ENCODE results near the gene IL11.

IL11 gene

GRCh38 chr19:55368106-55368505 lies 2.2 kb downstream of the IL11 start:
- Histone ChIP-seq H3K27me3 (peaks cover 19% of the 10 kb centered on the region), H3K36me3 (no peaks in the 10 kb centered on the region), H3K4me1 (peaks cover 9% of the 10 kb centered on the region), H3K4me3 (ENCODE audit: low read depth, low read length) (no peak overlapping the region), H3K9me3 (no peaks in the 10 kb centered on the region)
- DNase-seq = no peak
- TF ChIP-seq CTCF (IDR thresholded peaks at IDR 0.05; ENCODE audit: low read depth, low read length) = no peak

GRCh38 chr19:55366790-55367189 lies 3.5 kb downstream of the IL11 start:
- H3K36me3 ChIP-seq = no peaks in the 10 kb centered on the region
- no peak for DNase-seq
- TF ChIP-seq CTCF (IDR thresholded peaks at IDR 0.05; ENCODE audit: low read depth, low read length) = no peak
- H3K4me1 ChIP-seq = peaks cover 4% of the 10 kb centered on the region; the same call in 1 of the 2 replicates
- no peak overlapping the region for H3K4me3 ChIP-seq (ENCODE audit: low read depth, low read length)
- H3K27me3 ChIP-seq = peaks cover 19% of the 10 kb centered on the region
- H3K9me3 ChIP-seq = no peaks in the 10 kb centered on the region

- no peak for TF ChIP-seq CTCF (IDR thresholded peaks at IDR 0.05; ENCODE audit: low read depth, low read length)
- H3K9me3 ChIP-seq = no peaks in the 10 kb centered on the region
- no peak for DNase-seq
- peaks cover 17% of the 10 kb centered on the region for H3K27me3 ChIP-seq
- no peaks in the 10 kb centered on the region for H3K36me3 ChIP-seq
- H3K4me3 ChIP-seq (ENCODE audit: low read depth, low read length) = no peak overlapping the region
- peaks cover 4% of the 10 kb centered on the region; the same call in 1 of the 2 replicates for H3K4me1 ChIP-seq
Measured at GRCh38 chr19:55365964-55366363, 4.3 kb downstream of the IL11 start.

GRCh38 chr19:55365245-55365644 lies 5.0 kb downstream of the IL11 start:
- Histone ChIP-seq H3K27me3 (peaks cover 12% of the 10 kb centered on the region), H3K4me3 (ENCODE audit: low read depth, low read length) (no peak overlapping the region), H3K4me1 (peaks cover 4% of the 10 kb centered on the region; the same call in 1 of the 2 replicates), H3K9me3 (no peaks in the 10 kb centered on the region), H3K36me3 (no peaks in the 10 kb centered on the region)
- DNase-seq = no peak
- no peak for TF ChIP-seq CTCF (IDR thresholded peaks at IDR 0.05; ENCODE audit: low read depth, low read length)

GRCh38 chr19:55362990-55363716 lies 7.1 kb downstream of the IL11 start, which contains the start of gene GARIN5B:
Gene GARIN5B, minus strand, starts transcription at chr19:55363260. Its CDS starts 194 bp downstream, at chr19:55363066.
- TF ChIP-seq CTCF (IDR thresholded peaks at IDR 0.05; ENCODE audit: low read depth, low read length) = no peak
- H3K36me3 ChIP-seq = no peaks in the 10 kb centered on the region

More at GRCh38 chr19:55362990-55363716, 7.1 kb downstream of the IL11 start, which contains the start of gene GARIN5B:
- Histone ChIP-seq H3K4me3 (ENCODE audit: low read depth, low read length) (no peak within 1 kb of the TSS), H3K4me1 (no peaks in the 10 kb centered on the region; the same call in 1 of the 2 replicates), H3K9me3 (no peaks in the 10 kb centered on the region), H3K27me3 (no peaks in the 10 kb centered on the region)
- DNase-seq = no peak
